K562 (cell line): Measurements from ENCODE around the gene PAIP2. TPM values are rescaled to one million over a fixed set of nuclear protein-coding genes. Genes with fewer than 3 reads are reported as not detected.

Source experiments
- BMI1 ChIP-seq: fragments of 150-350 bp; IDR thresholded peaks from 2 replicates; pipeline ENCODE4 v1.6.1; 2014; ENCODE audit warnings: low read length
- LCOR ChIP-seq: sonication (generic); formaldehyde crosslinking; IDR thresholded peaks from 2 replicates; pipeline ENCODE4 v1.8.0; 2022; ENCODE audit warnings: mild to moderate bottlenecking, missing genetic modification reagents
- MEF2D ChIP-seq: conservative IDR thresholded peaks from 2 replicates; pipeline ENCODE4 v1.6.1; 2016; ENCODE audit warnings: low read depth, missing genetic modification characterization, missing compliant biosample characterization
- TAF9B ChIP-seq: fragments of 450-650 bp; IDR thresholded peaks from 2 replicates; pipeline ENCODE4 v1.6.1; 2018; ENCODE audit warnings: mild to moderate bottlenecking; ENCODE audit not compliant: partially characterized antibody
- ZNF263 ChIP-seq: sonication (generic); formaldehyde crosslinking; IDR thresholded peaks from 2 replicates; pipeline ENCODE4 v1.8.0; 2022; ENCODE audit warnings: mild to moderate bottlenecking, missing genetic modification reagents, borderline replicate concordance
- ZNF282 ChIP-seq: sonication (generic); formaldehyde crosslinking; IDR thresholded peaks from 2 replicates; pipeline ENCODE4 v1.8.1; 2023; ENCODE audit warnings: missing genetic modification reagents
- polyA plus RNA-seq, 8 experiments: library from polyadenylated mRNA; depleted of rRNA in 4 of 8; stranded (reverse) in 5 of 8; unstranded in 3 of 8; fragments of >200 nt; fragmentation: Nextera tagmentation in 2 of 8; fragmentation: Illumina TruSeq in 1 of 8; extraction: Ambion mirVana in 2 of 8; extraction: Trizol in 1 of 8; gene quantifications; 2 replicates each; pipeline versions ENCODE4 v1.2.1 to v1.2.3, GENCODE V29; 2011 to 2014; ENCODE audit warnings: inconsistent platforms in 1 of 8, missing spikeins in 1 of 8
- total RNA-seq, 7 experiments: library from RNA; depleted of rRNA in 6 of 7; stranded (reverse); fragments of >200 nt in 6 of 7; fragmentation: Illumina TruSeq in 2 of 7; extraction: Trizol in 2 of 7; gene quantifications; 2 replicates each; pipeline versions ENCODE4 v1.2.1 to v1.2.3, GENCODE V29; 2011 to 2021; ENCODE audit warnings: low replicate concordance in 1 of 7
- TF ChIP-seq, protein P1 (sequence below): fragments of 250-450 bp; sonication (Bioruptor Pico); IDR thresholded peaks from 2 replicates; pipeline ENCODE4 v1.4.0; 2020; ENCODE audit warnings: mild to moderate bottlenecking, moderate library complexity, borderline replicate concordance
- TF ChIP-seq, protein P2 (sequence below): fragments of 450-650 bp; IDR thresholded peaks from 2 replicates; pipeline ENCODE4 v1.6.1; 2016; ENCODE audit warnings: low read depth, mild to moderate bottlenecking, moderate library complexity
- TF ChIP-seq, protein P3 (sequence below): fragments of 200-600 bp; sonication (generic); IDR thresholded peaks from one replicate; pipeline ENCODE4 v1.6.1; 2012; ENCODE audit warnings: mild to moderate bottlenecking, low read depth, low read length, inconsistent platforms

PAIP2 gene
- total and polyA plus RNA-seq, 9 of the 15 experiments (the other 6 are each of a cell fraction or from before 2014, with no cell fraction given), result 78.3 to 187 (median 128) TPM

DNA sequence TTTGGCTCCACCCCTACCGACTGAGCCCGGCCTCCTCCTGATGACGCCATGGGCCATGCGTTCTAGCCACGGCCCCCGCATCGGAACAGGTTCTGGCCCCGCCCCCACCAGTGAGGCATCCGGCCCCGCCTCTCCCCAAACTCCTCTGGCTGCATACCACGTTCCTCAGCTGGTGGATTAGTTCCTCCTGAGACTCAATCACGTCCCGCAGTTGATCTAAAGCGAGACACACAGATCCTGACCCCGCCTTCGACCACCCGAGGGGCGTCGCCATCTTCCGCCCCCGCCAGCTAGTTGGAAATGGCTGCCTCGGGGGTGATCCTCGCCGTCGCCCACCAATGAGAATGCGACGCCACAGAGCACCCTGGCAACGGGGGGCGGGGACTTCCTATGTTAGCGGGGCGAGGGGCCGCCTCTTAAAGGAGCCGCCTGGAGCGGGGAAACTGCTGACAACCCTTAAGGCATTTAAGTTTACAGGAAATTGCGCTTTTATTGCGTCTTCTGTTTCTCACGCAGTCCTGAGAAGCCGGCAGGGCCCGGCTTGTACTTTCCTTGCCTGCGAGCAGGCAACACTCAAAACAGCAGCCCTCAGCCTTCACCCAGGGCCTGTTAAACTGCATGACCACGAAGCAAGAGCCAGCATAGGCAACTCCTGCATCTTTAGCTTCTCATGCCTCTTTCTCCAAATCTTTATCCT is 62.3 kb downstream of the PAIP2 start, which contains the start of gene SPATA24 (continued):
- TF ChIP-seq, protein P1, sequence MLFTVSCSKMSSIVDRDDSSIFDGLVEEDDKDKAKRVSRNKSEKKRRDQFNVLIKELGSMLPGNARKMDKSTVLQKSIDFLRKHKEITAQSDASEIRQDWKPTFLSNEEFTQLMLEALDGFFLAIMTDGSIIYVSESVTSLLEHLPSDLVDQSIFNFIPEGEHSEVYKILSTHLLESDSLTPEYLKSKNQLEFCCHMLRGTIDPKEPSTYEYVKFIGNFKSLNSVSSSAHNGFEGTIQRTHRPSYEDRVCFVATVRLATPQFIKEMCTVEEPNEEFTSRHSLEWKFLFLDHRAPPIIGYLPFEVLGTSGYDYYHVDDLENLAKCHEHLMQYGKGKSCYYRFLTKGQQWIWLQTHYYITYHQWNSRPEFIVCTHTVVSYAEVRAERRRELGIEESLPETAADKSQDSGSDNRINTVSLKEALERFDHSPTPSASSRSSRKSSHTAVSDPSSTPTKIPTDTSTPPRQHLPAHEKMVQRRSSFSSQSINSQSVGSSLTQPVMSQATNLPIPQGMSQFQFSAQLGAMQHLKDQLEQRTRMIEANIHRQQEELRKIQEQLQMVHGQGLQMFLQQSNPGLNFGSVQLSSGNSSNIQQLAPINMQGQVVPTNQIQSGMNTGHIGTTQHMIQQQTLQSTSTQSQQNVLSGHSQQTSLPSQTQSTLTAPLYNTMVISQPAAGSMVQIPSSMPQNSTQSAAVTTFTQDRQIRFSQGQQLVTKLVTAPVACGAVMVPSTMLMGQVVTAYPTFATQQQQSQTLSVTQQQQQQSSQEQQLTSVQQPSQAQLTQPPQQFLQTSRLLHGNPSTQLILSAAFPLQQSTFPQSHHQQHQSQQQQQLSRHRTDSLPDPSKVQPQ (CRISPR knock-in tag), result no peak
- TF ChIP-seq TAF9B (no peak), MEF2D (no peak), ZNF282 (CRISPR knock-in tag) (no peak), LCOR (CRISPR knock-in tag) (peak; percentile 82; the same call in 1 of the 2 replicates), BMI1 (peak; percentile 76), ZNF263 (CRISPR knock-in tag) (no peak)
- TF ChIP-seq, protein P2, sequence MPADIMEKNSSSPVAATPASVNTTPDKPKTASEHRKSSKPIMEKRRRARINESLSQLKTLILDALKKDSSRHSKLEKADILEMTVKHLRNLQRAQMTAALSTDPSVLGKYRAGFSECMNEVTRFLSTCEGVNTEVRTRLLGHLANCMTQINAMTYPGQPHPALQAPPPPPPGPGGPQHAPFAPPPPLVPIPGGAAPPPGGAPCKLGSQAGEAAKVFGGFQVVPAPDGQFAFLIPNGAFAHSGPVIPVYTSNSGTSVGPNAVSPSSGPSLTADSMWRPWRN, result no peak
- TF ChIP-seq, protein P3, sequence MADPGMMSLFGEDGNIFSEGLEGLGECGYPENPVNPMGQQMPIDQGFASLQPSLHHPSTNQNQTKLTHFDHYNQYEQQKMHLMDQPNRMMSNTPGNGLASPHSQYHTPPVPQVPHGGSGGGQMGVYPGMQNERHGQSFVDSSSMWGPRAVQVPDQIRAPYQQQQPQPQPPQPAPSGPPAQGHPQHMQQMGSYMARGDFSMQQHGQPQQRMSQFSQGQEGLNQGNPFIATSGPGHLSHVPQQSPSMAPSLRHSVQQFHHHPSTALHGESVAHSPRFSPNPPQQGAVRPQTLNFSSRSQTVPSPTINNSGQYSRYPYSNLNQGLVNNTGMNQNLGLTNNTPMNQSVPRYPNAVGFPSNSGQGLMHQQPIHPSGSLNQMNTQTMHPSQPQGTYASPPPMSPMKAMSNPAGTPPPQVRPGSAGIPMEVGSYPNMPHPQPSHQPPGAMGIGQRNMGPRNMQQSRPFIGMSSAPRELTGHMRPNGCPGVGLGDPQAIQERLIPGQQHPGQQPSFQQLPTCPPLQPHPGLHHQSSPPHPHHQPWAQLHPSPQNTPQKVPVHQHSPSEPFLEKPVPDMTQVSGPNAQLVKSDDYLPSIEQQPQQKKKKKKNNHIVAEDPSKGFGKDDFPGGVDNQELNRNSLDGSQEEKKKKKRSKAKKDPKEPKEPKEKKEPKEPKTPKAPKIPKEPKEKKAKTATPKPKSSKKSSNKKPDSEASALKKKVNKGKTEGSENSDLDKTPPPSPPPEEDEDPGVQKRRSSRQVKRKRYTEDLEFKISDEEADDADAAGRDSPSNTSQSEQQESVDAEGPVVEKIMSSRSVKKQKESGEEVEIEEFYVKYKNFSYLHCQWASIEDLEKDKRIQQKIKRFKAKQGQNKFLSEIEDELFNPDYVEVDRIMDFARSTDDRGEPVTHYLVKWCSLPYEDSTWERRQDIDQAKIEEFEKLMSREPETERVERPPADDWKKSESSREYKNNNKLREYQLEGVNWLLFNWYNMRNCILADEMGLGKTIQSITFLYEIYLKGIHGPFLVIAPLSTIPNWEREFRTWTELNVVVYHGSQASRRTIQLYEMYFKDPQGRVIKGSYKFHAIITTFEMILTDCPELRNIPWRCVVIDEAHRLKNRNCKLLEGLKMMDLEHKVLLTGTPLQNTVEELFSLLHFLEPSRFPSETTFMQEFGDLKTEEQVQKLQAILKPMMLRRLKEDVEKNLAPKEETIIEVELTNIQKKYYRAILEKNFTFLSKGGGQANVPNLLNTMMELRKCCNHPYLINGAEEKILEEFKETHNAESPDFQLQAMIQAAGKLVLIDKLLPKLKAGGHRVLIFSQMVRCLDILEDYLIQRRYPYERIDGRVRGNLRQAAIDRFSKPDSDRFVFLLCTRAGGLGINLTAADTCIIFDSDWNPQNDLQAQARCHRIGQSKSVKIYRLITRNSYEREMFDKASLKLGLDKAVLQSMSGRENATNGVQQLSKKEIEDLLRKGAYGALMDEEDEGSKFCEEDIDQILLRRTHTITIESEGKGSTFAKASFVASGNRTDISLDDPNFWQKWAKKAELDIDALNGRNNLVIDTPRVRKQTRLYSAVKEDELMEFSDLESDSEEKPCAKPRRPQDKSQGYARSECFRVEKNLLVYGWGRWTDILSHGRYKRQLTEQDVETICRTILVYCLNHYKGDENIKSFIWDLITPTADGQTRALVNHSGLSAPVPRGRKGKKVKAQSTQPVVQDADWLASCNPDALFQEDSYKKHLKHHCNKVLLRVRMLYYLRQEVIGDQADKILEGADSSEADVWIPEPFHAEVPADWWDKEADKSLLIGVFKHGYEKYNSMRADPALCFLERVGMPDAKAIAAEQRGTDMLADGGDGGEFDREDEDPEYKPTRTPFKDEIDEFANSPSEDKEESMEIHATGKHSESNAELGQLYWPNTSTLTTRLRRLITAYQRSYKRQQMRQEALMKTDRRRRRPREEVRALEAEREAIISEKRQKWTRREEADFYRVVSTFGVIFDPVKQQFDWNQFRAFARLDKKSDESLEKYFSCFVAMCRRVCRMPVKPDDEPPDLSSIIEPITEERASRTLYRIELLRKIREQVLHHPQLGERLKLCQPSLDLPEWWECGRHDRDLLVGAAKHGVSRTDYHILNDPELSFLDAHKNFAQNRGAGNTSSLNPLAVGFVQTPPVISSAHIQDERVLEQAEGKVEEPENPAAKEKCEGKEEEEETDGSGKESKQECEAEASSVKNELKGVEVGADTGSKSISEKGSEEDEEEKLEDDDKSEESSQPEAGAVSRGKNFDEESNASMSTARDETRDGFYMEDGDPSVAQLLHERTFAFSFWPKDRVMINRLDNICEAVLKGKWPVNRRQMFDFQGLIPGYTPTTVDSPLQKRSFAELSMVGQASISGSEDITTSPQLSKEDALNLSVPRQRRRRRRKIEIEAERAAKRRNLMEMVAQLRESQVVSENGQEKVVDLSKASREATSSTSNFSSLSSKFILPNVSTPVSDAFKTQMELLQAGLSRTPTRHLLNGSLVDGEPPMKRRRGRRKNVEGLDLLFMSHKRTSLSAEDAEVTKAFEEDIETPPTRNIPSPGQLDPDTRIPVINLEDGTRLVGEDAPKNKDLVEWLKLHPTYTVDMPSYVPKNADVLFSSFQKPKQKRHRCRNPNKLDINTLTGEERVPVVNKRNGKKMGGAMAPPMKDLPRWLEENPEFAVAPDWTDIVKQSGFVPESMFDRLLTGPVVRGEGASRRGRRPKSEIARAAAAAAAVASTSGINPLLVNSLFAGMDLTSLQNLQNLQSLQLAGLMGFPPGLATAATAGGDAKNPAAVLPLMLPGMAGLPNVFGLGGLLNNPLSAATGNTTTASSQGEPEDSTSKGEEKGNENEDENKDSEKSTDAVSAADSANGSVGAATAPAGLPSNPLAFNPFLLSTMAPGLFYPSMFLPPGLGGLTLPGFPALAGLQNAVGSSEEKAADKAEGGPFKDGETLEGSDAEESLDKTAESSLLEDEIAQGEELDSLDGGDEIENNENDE, result no peak
